Activated CD8-positive, alpha-beta memory T cell treated with anti-CD3 and anti-CD28 coated beads, Interleukin-2, amount 10 ng/mL, durations not matched to agents 7 days and 5 days (primary cell): ENCODE measurements around the gene FNDC8. TPM values are rescaled to one million over a fixed set of nuclear protein-coding genes. Genes with fewer than 3 reads are reported as not detected.
"Not testable (repeated sequence)": the region's sequence is repeated elsewhere in the genome, so short reads cannot be mapped to it uniquely, and the experiment has no call there.

Experiments
- ATAC-seq: fragments of 150-1000 bp; cut with Tn5 transposase; one replicate; pipeline ENCODE4 v1.10.0; 2021; ENCODE audit warnings: moderate library complexity
- CTCF ChIA-PET: fragments of 350-600 bp; sonication (Branson Sonifier 250); formaldehyde crosslinking; loops from one replicate; lab custom pipeline; 2021; ENCODE audit warnings: antibody characterized with exemption; lab: Charles Lee
- DNase-seq: peaks from one replicate; pipeline ENCODE4 v3.0.0-alpha.2; 2020
- H3K27ac Mint-ChIP-seq: one replicate; pipeline ENCODE4 v1.8.0; 2021; ENCODE audit warnings: mild to moderate bottlenecking, mixed read lengths
- H3K27me3 Mint-ChIP-seq: one replicate; pipeline ENCODE4 v1.8.0; 2021; ENCODE audit warnings: mixed read lengths
- H3K36me3 Mint-ChIP-seq: one replicate; pipeline ENCODE4 v1.8.0; 2021; ENCODE audit warnings: mild to moderate bottlenecking, mixed read lengths
- H3K4me1 Mint-ChIP-seq: one replicate; pipeline ENCODE4 v1.8.0; 2021; ENCODE audit warnings: mixed read lengths
- H3K4me3 Mint-ChIP-seq: one replicate; pipeline ENCODE4 v1.8.0; 2021; ENCODE audit warnings: mild to moderate bottlenecking, moderate library complexity, mixed read lengths
- H3K9me3 Mint-ChIP-seq: one replicate; pipeline ENCODE4 v1.8.0; 2022; ENCODE audit warnings: low read depth, mixed read lengths
- total RNA-seq, 2 experiments: library from RNA; stranded (reverse); gene quantifications; one replicate each; pipeline ENCODE4 v1.2.3, GENCODE V29; 2021

The FNDC8 gene
- total RNA-seq, 2 experiments from 2014 or later = not detected

GRCh38 chr17:35086164-35086563 lies 35.3 kb upstream of the FNDC8 start:
- Mint-ChIP-seq H3K4me3 (peak overlapping the region; percentile 92), H3K27ac (peak overlapping the region; percentile 91), H3K4me1 (peaks cover 77% of the 10 kb centered on the region), H3K36me3 (peaks cover 3% of the 10 kb centered on the region), H3K9me3 (no peaks in the 10 kb centered on the region), H3K27me3 (no peaks in the 10 kb centered on the region)
- CTCF ChIA-PET = interaction anchor here (0.9 to 3.9 kb wide), 6 partner anchors 8 to 64 kb away, joined by 4 to 21 read pairs (median 10); partner anchors contain the start of gene RFFL
- no peak for ATAC-seq
- no peak for DNase-seq

- no peak for ATAC-seq
- DNase-seq = no peak
- Mint-ChIP-seq H3K4me3 (peak overlapping the region; percentile 92), H3K36me3 (peaks cover 3% of the 10 kb centered on the region), H3K27ac (peak overlapping the region; percentile 91), H3K27me3 (no peaks in the 10 kb centered on the region), H3K4me1 (peaks cover 71% of the 10 kb centered on the region), H3K9me3 (no peaks in the 10 kb centered on the region)
- CTCF ChIA-PET = interaction anchor here (0.8 to 3.9 kb wide), 5 partner anchors 13 to 101 kb away, joined by 3 to 21 read pairs (median 15); partner anchors contain the start of gene RFFL
Measured at GRCh38 chr17:35086931-35087573, 34.4 kb upstream of the FNDC8 start.

GRCh38 chr17:35087731-35088355 lies 33.6 kb upstream of the FNDC8 start:
- Mint-ChIP-seq H3K36me3 (peaks cover 3% of the 10 kb centered on the region), H3K9me3 (no peaks in the 10 kb centered on the region), H3K4me1 (peaks cover 64% of the 10 kb centered on the region), H3K27me3 (no peaks in the 10 kb centered on the region), H3K27ac (peak overlapping the region; percentile 91), H3K4me3 (peak overlapping the region; percentile 92)
- ATAC-seq (peak; percentile 3), DNase-seq (peak; percentile 65)
- CTCF ChIA-PET = interaction anchor here (1.0 to 3.9 kb wide), 6 partner anchors 14 to 100 kb away, joined by 3 to 21 read pairs (median 10); partner anchors contain the start of genes RAD51D and RFFL

- peak; percentile 5 for ATAC-seq
Measured at GRCh38 chr17:35088356-35088880, 33.0 kb upstream of the FNDC8 start.

GRCh38 chr17:35088881-35089585 lies 32.4 kb upstream of the FNDC8 start:
- DNase-seq = peak; percentile 93
- H3K9me3 Mint-ChIP-seq = no peaks in the 10 kb centered on the region
- peak overlapping the region; percentile 92 for H3K4me3 Mint-ChIP-seq
- peak; percentile 84 for ATAC-seq
- CTCF ChIA-PET = interaction anchor here (0.6 to 8.8 kb wide), 44 partner anchors 8 to 675 kb away, joined by 3 to 59 read pairs (median 4); partner anchors contain the start of genes RAD51D and RFFL
- H3K27ac Mint-ChIP-seq = peak overlapping the region; percentile 96
- H3K36me3 Mint-ChIP-seq = peaks cover 5% of the 10 kb centered on the region
- no peaks in the 10 kb centered on the region for H3K27me3 Mint-ChIP-seq
- H3K4me1 Mint-ChIP-seq = peaks cover 52% of the 10 kb centered on the region

More at GRCh38 chr17:35088356-35088880, 33.0 kb upstream of the FNDC8 start:
- CTCF ChIA-PET = interaction anchor here (1.0 to 3.9 kb wide), 6 partner anchors 14 to 101 kb away, joined by 3 to 21 read pairs (median 10); partner anchors contain the start of genes RAD51D and RFFL
- peak; percentile 62 for DNase-seq
- H3K27ac Mint-ChIP-seq = peak overlapping the region; percentile 91
- H3K4me3 Mint-ChIP-seq = peak overlapping the region; percentile 92
- H3K4me1 Mint-ChIP-seq = peaks cover 58% of the 10 kb centered on the region
- peaks cover 3% of the 10 kb centered on the region for H3K36me3 Mint-ChIP-seq
- no peaks in the 10 kb centered on the region for H3K9me3 Mint-ChIP-seq
- no peaks in the 10 kb centered on the region for H3K27me3 Mint-ChIP-seq

GRCh38 chr17:35089586-35090296 lies 31.7 kb upstream of the FNDC8 start:
- CTCF ChIA-PET = interaction anchor here (0.6 to 8.8 kb wide), 44 partner anchors 9 to 674 kb away, joined by 3 to 59 read pairs (median 4); partner anchors contain the start of genes RAD51D and RFFL
- Mint-ChIP-seq H3K4me3 (peak overlapping the region; percentile 75), H3K36me3 (peaks cover 5% of the 10 kb centered on the region), H3K27ac (peak overlapping the region; percentile 96), H3K27me3 (no peaks in the 10 kb centered on the region), H3K9me3 (no peaks in the 10 kb centered on the region), H3K4me1 (peaks cover 49% of the 10 kb centered on the region)
- ATAC-seq (peak; percentile 28), DNase-seq (peak; percentile 72)

GRCh38 chr17:35090707-35091106 lies 30.7 kb upstream of the FNDC8 start:
- not testable (repeated sequence) for DNase-seq

GRCh38 chr17:35094902-35095301 lies 26.5 kb upstream of the FNDC8 start:
- Mint-ChIP-seq H3K36me3 (peaks cover 18% of the 10 kb centered on the region), H3K27me3 (no peaks in the 10 kb centered on the region), H3K27ac (no peak overlapping the region), H3K4me3 (no peak overlapping the region), H3K9me3 (no peaks in the 10 kb centered on the region), H3K4me1 (peaks cover 15% of the 10 kb centered on the region)
- ATAC-seq (no peak), DNase-seq (no peak)
- CTCF ChIA-PET = interaction anchor here (0.8 to 8.8 kb wide), 3 partner anchors 9 to 114 kb away, joined by 3 to 59 read pairs (median 4); partner anchors contain the start of genes LIG3 and RAD51D

More at GRCh38 chr17:35090707-35091106, 30.7 kb upstream of the FNDC8 start:
- ATAC-seq, H3K27me3 Mint-ChIP-seq, H3K4me3 Mint-ChIP-seq, H3K9me3 Mint-ChIP-seq, H3K36me3 Mint-ChIP-seq: not testable (repeated sequence)
- Mint-ChIP-seq H3K4me1 (peaks cover 40% of the 10 kb centered on the region), H3K27ac (peak overlapping the region; percentile 26)
- CTCF ChIA-PET = interaction anchor here (1.3 to 8.8 kb wide), 11 partner anchors 10 to 546 kb away, joined by 3 to 59 read pairs (median 10); partner anchors contain the start of genes RAD51D and RFFL

GRCh38 chr17:35095741-35096140 lies 25.7 kb upstream of the FNDC8 start:
- no peak overlapping the region for H3K27ac Mint-ChIP-seq
- no peaks in the 10 kb centered on the region for H3K27me3 Mint-ChIP-seq
- peaks cover 8% of the 10 kb centered on the region for H3K4me1 Mint-ChIP-seq
- no peaks in the 10 kb centered on the region for H3K9me3 Mint-ChIP-seq
- DNase-seq (no peak), ATAC-seq (no peak)
- peaks cover 25% of the 10 kb centered on the region for H3K36me3 Mint-ChIP-seq
- CTCF ChIA-PET = interaction anchor here (0.9 to 8.8 kb wide), 4 partner anchors 20 to 73 kb away, joined by 3 to 59 read pairs (median 4); partner anchors contain the start of gene RAD51D
- no peak overlapping the region for H3K4me3 Mint-ChIP-seq

GRCh38 chr17:35097776-35098175 lies 23.6 kb upstream of the FNDC8 start:
- Mint-ChIP-seq H3K4me3 (no peak overlapping the region), H3K36me3 (peaks cover 33% of the 10 kb centered on the region), H3K9me3 (no peaks in the 10 kb centered on the region), H3K4me1 (peaks cover 10% of the 10 kb centered on the region), H3K27ac (no peak overlapping the region), H3K27me3 (no peaks in the 10 kb centered on the region)
- CTCF ChIA-PET = interaction anchor here (1.2 to 8.8 kb wide), 2 partner anchors 21 to 72 kb away, joined by 4 to 59 read pairs; partner anchors contain the start of gene RAD51D
- no peak for ATAC-seq
- DNase-seq = no peak

- ATAC-seq (no peak), DNase-seq (no peak)
- no peaks in the 10 kb centered on the region for H3K9me3 Mint-ChIP-seq
- no peak overlapping the region for H3K27ac Mint-ChIP-seq
- no peaks in the 10 kb centered on the region for H3K27me3 Mint-ChIP-seq
- no peak overlapping the region for H3K4me3 Mint-ChIP-seq
- CTCF ChIA-PET = no interaction called here
- peaks cover 37% of the 10 kb centered on the region for H3K36me3 Mint-ChIP-seq
- H3K4me1 Mint-ChIP-seq = peaks cover 12% of the 10 kb centered on the region
Measured at GRCh38 chr17:35099908-35100307, 21.5 kb upstream of the FNDC8 start.

GRCh38 chr17:35101036-35101435 lies 20.4 kb upstream of the FNDC8 start:
- ATAC-seq = no peak
- H3K27me3 Mint-ChIP-seq = no peaks in the 10 kb centered on the region
- H3K4me3 Mint-ChIP-seq = no peak overlapping the region
- H3K27ac Mint-ChIP-seq = no peak overlapping the region
- peaks cover 45% of the 10 kb centered on the region for H3K36me3 Mint-ChIP-seq
- H3K4me1 Mint-ChIP-seq = peaks cover 12% of the 10 kb centered on the region
- H3K9me3 Mint-ChIP-seq = no peaks in the 10 kb centered on the region
- CTCF ChIA-PET = no interaction called here
- DNase-seq = no peak
